Pancreas (tissue), 10 donors: ENCODE results near the gene NT5C3B. TPM values are rescaled to one million over a fixed set of nuclear protein-coding genes. Genes with fewer than 3 reads are reported as not detected.
A peak's percentile ranks its signal among the peaks of the same experiment; 100 is the strongest.

ENCODE experiments used
- ATAC-seq, 4 donors: fragments of 200-7000 bp; cut with Tn5 transposase; one replicate each; pipeline versions ENCODE4 v1.8.0 to v1.9.1; 2020; ENCODE audit warnings: mild to moderate bottlenecking in 4 of 4, moderate library complexity in 4 of 4
- DNase-seq, 6 donors: peaks; one replicate each; pipeline ENCODE4 v3.0.0-alpha.2; 2020
- FAIRE-seq: peaks from 2 replicates; lab custom pipeline; 2012; peaks lifted over from hg19 to GRCh38; lab: Jason Lieb, UNC
- H3K27ac ChIP-seq, 4 donors: fragments of 200-600 bp; sonication (generic); 1 replicate in 3 of 4; 2 replicates in 1 of 4; pipeline versions ENCODE4 v1.5.0 to v1.8.0; 2020
- H3K27me3 ChIP-seq, 4 donors: fragments of 200-600 bp; one replicate each; pipeline ENCODE4 v1.8.0; 2021
- H3K36me3 ChIP-seq, 3 donors: fragments of 200-600 bp; sonication (generic) in 1 of 3; one replicate each; pipeline versions ENCODE4 v1.5.0 to v1.8.0; 2020 to 2021
- H3K4me1 ChIP-seq, 3 donors: fragments of 200-600 bp; one replicate each; pipeline ENCODE4 v1.8.0; 2021
- H3K4me3 ChIP-seq, 4 donors: fragments of 200-600 bp; sonication (generic) in 2 of 4; one replicate each; pipeline versions ENCODE4 v1.5.0 to v1.8.0; 2020 to 2021
- H3K9me3 ChIP-seq, 4 donors: fragments of 200-600 bp; one replicate each; pipeline ENCODE4 v1.8.0; 2021
- WGBS, 2 donors: extraction: QIAGEN DNeasy Blood & Tissue Kit; methylation state at CpG; one replicate each; pipeline ENCODE4 v1.1.7; 2013; 5-methylcytosine and 5-hydroxymethylcytosine counted together
- intact Hi-C, 3 donors: fragments of 100-400 bp; cut with DNase I; formaldehyde crosslinking; loops; one replicate each; pipeline versions ENCODE4 v1.11.1 to v1.14.2; 2022
- polyA plus RNA-seq, 2 donors: library from polyadenylated mRNA; stranded (reverse); fragments of 200-250 nt; gene quantifications; one replicate each; pipeline ENCODE4 v1.2.3, GENCODE V29; 2013
- total RNA-seq, 6 donors: library from RNA; stranded (reverse); fragmentation: NEBNext Ultra II Directional in 4 of 6; extraction: Animal tissue kit (Norgen Biotek cat#: 25700) in 4 of 6; gene quantifications; one replicate each; pipeline versions ENCODE4 v1.2.1 to v1.2.4, GENCODE V29; 2021 to 2023
- TF ChIP-seq, protein P1 (sequence below), 4 donors: fragments of 200-600 bp; sonication (generic) in 3 of 4; IDR thresholded peaks; one replicate each; pipeline versions ENCODE4 v1.5.0 to v1.8.0; 2021; ENCODE audit warnings: antibody characterized with exemption in 4 of 4
- donor health status: healthy with polysubstance abuse.
- donor health status: DM: no; HTN: no; CAD: no; lungs with moderate emphysema.
- donor health status: DM: no; HTN: no; CAD: no.
- donor health status: control.
- donor health status: control.
- donor health status: Bipolar disorder and iron deficiency.
- donor health status: DM: yes; HTN: yes; CAD: no.
- donor health status: DM: no; HTN: no; CAD: no.
- donor health status: DM: no; HTN: no; CAD: no.
- donor health status: DM: yes; HTN: yes; CAD: no.

Gene NT5C3B
- total and polyA plus RNA-seq, 8 donors = 24.2 to 102 (median 28.5) TPM

- no peak for FAIRE-seq
Observed at GRCh38 chr17:41816637-41817320, 19.3 kb downstream of the NT5C3B start.

GRCh38 chr17:41814195-41814594 is 21.8 kb downstream of the NT5C3B start:
- FAIRE-seq (no peak), ATAC-seq (no peak), DNase-seq (no peak)
- no peaks in the 10 kb centered on the region for H3K36me3 ChIP-seq
- no peak overlapping the region for H3K4me3 ChIP-seq
- 7 to 20% methylated on average over 1 of the region's 1 CpG for WGBS, 2 donors
- peaks cover 5 to 14% (median 7%) of the 10 kb centered on the region in 3 donors for H3K4me1 ChIP-seq
- TF ChIP-seq, protein P1, sequence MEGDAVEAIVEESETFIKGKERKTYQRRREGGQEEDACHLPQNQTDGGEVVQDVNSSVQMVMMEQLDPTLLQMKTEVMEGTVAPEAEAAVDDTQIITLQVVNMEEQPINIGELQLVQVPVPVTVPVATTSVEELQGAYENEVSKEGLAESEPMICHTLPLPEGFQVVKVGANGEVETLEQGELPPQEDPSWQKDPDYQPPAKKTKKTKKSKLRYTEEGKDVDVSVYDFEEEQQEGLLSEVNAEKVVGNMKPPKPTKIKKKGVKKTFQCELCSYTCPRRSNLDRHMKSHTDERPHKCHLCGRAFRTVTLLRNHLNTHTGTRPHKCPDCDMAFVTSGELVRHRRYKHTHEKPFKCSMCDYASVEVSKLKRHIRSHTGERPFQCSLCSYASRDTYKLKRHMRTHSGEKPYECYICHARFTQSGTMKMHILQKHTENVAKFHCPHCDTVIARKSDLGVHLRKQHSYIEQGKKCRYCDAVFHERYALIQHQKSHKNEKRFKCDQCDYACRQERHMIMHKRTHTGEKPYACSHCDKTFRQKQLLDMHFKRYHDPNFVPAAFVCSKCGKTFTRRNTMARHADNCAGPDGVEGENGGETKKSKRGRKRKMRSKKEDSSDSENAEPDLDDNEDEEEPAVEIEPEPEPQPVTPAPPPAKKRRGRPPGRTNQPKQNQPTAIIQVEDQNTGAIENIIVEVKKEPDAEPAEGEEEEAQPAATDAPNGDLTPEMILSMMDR (IDR thresholded peaks at IDR 0.05) = no peak
- H3K27me3 ChIP-seq = no peaks in the 10 kb centered on the region
- intact Hi-C loops = loop anchor here in 1 of 3 donors (10.0 kb wide), 1 partner anchor 51 kb away; the partner anchor contains the start of gene KLHL11
- H3K27ac ChIP-seq = no peak overlapping the region
- no peaks in the 10 kb centered on the region for H3K9me3 ChIP-seq

More at GRCh38 chr17:41816637-41817320, 19.3 kb downstream of the NT5C3B start:
- TF ChIP-seq, protein P1 (IDR thresholded peaks at IDR 0.05) = no peak
- Histone ChIP-seq H3K4me3 (no peak overlapping the region), H3K27me3 (no peaks in the 10 kb centered on the region), H3K4me1 (no peaks in the 10 kb centered on the region), H3K27ac (no peak overlapping the region), H3K36me3 (no peaks in the 10 kb centered on the region), H3K9me3 (no peaks in the 10 kb centered on the region)
- DNase-seq (no peak), ATAC-seq (no peak)
- intact Hi-C loops = loop anchor here in 1 of 3 donors (10.0 kb wide), 1 partner anchor 48 kb away; the partner anchor contains the start of gene KLHL11
- 91 to 93% methylated on average over 23 of the region's 23 CpGs for WGBS, 2 donors

- intact Hi-C loops = loop anchor here in 1 of 3 donors (10.0 kb wide), 1 partner anchor 51 kb away; the partner anchor contains the start of gene KLHL11
- WGBS, 2 donors = 89 to 95% methylated on average over 9 of the region's 9 CpGs
- Histone ChIP-seq H3K4me1 (peaks cover 5 to 14% (median 7%) of the 10 kb centered on the region in 3 donors), H3K27me3 (no peaks in the 10 kb centered on the region), H3K27ac (no peak overlapping the region), H3K4me3 (peak overlapping the region in 1 of 4 donors; percentile 67), H3K36me3 (no peaks in the 10 kb centered on the region), H3K9me3 (no peaks in the 10 kb centered on the region)
- TF ChIP-seq, protein P1 (IDR thresholded peaks at IDR 0.05) = no peak
- no peak for ATAC-seq
- no peak for FAIRE-seq
- DNase-seq = no peak
Observed at GRCh38 chr17:41813699-41814124, 22.3 kb downstream of the NT5C3B start.

DNA sequence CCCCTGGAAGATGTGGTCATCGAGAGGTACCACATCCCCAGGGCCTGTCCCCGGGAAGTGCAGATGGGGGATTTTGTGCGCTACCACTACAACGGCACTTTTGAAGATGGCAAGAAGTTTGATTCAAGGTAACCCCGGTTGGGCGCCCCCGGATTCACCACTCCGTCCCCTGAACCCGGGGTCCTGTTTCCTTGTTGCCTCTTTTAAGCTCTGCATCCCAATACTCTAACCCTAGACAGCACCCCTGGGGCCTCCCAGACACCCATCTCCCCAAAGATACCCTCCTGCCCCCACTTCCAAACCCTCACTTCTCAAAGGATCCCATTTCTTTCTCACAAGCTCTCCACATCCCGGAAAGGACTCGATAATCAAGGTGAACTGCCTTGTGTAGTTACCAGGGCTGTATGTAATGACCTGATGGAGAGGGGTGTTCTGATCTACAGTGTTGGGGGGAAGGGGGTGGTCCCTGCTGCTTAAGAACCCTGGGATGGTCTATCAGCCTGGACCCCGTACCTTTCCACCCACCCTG is 22.8 kb downstream of the NT5C3B start:
- ATAC-seq = no peak
- TF ChIP-seq, protein P1 (IDR thresholded peaks at IDR 0.05) = no peak
- H3K9me3 ChIP-seq = no peaks in the 10 kb centered on the region
- no peak overlapping the region for H3K27ac ChIP-seq
- peaks cover 5 to 14% (median 7%) of the 10 kb centered on the region in 3 donors for H3K4me1 ChIP-seq
- H3K36me3 ChIP-seq = no peaks in the 10 kb centered on the region
- H3K27me3 ChIP-seq = no peaks in the 10 kb centered on the region
- intact Hi-C loops = loop anchor here in 1 of 3 donors (10.0 kb wide), 1 partner anchor 52 kb away; the partner anchor contains the start of gene KLHL11
- no peak for FAIRE-seq
- no peak for DNase-seq
- peak overlapping the region in 2 of 4 donors; percentile 67 to 77 for H3K4me3 ChIP-seq
- 44 to 45% methylated on average over 12 of the region's 12 CpGs for WGBS, 2 donors
